AG04450 (cell line): ENCODE data around the gene MYO7B. TPM values are rescaled to one million over a fixed set of nuclear protein-coding genes. Genes with fewer than 3 reads are reported as not detected.

Experiments used
- CTCF ChIA-PET: fragments of 300-600, 350-600 bp; formaldehyde crosslinking; extraction: SDS; loops from one replicate; lab custom pipeline; 2022; ENCODE audit warnings: antibody characterized with exemption, inconsistent platforms; lab: Charles Lee
- POLR2A ChIA-PET: fragments of 350-600 bp; formaldehyde crosslinking; extraction: SDS; loops from one replicate; lab custom pipeline; 2021; ENCODE audit warnings: antibody characterized with exemption, inconsistent platforms; lab: Yijun Ruan, JAX
- DNase-seq: peaks from one replicate; pipeline ENCODE4 v3.0.0-alpha.2; 2011; ENCODE audit warnings: low read depth, low spot score
- H3K27ac ChIP-seq: one replicate; pipeline ENCODE4 v1.5.1; 2012; ENCODE audit warnings: low read depth, low read length, control low read depth
- H3K27me3 ChIP-seq: one replicate; pipeline ENCODE4 v1.6.0; 2012; ENCODE audit warnings: low read length; ENCODE audit not compliant: control insufficient read depth, insufficient read depth
- H3K4me3 ChIP-seq: 2 replicates; pipeline ENCODE4 v1.5.1; 2011; ENCODE audit warnings: mild to moderate bottlenecking, low read depth, low read length, control low read depth
- H3K9me3 ChIP-seq: 2 replicates; pipeline ENCODE4 v1.5.1; 2012; ENCODE audit warnings: low read length; ENCODE audit not compliant: control insufficient read depth, insufficient read depth
- polyA plus RNA-seq: library from polyadenylated mRNA; depleted of rRNA; stranded (reverse); fragments of >200 nt; gene quantifications from 2 replicates; pipeline ENCODE4 v1.2.3, GENCODE V29; 2011
- TF ChIP-seq, protein P1 (sequence below): IDR thresholded peaks from 2 replicates; pipeline ENCODE4 v1.5.1; 2011; ENCODE audit warnings: low read depth, low read length, control low read depth, inconsistent platforms

Gene MYO7B
- polyA plus RNA-seq, 1 experiment: 0.02 TPM

- POLR2A ChIA-PET: no interaction called here
- DNase-seq: no peak
- Histone ChIP-seq H3K27me3 (peaks cover 3% of the 10 kb centered on the region), H3K9me3 (no peaks in the 10 kb centered on the region; the same call in 1 of the 2 replicates), H3K27ac (no peak overlapping the region), H3K4me3 (no peak overlapping the region)
- TF ChIP-seq, protein P1, sequence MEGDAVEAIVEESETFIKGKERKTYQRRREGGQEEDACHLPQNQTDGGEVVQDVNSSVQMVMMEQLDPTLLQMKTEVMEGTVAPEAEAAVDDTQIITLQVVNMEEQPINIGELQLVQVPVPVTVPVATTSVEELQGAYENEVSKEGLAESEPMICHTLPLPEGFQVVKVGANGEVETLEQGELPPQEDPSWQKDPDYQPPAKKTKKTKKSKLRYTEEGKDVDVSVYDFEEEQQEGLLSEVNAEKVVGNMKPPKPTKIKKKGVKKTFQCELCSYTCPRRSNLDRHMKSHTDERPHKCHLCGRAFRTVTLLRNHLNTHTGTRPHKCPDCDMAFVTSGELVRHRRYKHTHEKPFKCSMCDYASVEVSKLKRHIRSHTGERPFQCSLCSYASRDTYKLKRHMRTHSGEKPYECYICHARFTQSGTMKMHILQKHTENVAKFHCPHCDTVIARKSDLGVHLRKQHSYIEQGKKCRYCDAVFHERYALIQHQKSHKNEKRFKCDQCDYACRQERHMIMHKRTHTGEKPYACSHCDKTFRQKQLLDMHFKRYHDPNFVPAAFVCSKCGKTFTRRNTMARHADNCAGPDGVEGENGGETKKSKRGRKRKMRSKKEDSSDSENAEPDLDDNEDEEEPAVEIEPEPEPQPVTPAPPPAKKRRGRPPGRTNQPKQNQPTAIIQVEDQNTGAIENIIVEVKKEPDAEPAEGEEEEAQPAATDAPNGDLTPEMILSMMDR: no peak
- CTCF ChIA-PET: interaction anchor here (2.1 kb wide), 1 partner anchor 10 kb away, joined by 5 read pairs; no protein-coding TSS in a partner anchor
These were observed 124.2 kb downstream of the MYO7B start for GRCh38 chr2:127659408-127660290.

GRCh38 chr2:127660291-127660578, 124.8 kb downstream of the MYO7B start:
- TF ChIP-seq, protein P1: no peak

GRCh38 chr2:127661072-127661649, 125.7 kb downstream of the MYO7B start:
- no peaks in the 10 kb centered on the region; the same call in 1 of the 2 replicates for H3K9me3 ChIP-seq
- DNase-seq: no peak
- ChIA-PET CTCF (interaction anchor here (1.0 to 2.1 kb wide), 2 partner anchors 11 kb away, joined by 4 to 5 read pairs; no protein-coding TSS in a partner anchor), POLR2A (no interaction called here)
- H3K27me3 ChIP-seq: peaks cover 7% of the 10 kb centered on the region
- no peak overlapping the region for H3K4me3 ChIP-seq
- H3K27ac ChIP-seq: no peak overlapping the region
- TF ChIP-seq, protein P1: no peak

More at GRCh38 chr2:127660291-127660578, 124.8 kb downstream of the MYO7B start:
- no peak overlapping the region for H3K4me3 ChIP-seq
- peaks cover 6% of the 10 kb centered on the region for H3K27me3 ChIP-seq
- ChIA-PET CTCF (interaction anchor here (2.1 kb wide), 1 partner anchor 10 kb away, joined by 5 read pairs; no protein-coding TSS in a partner anchor), POLR2A (no interaction called here)
- no peaks in the 10 kb centered on the region; the same call in 1 of the 2 replicates for H3K9me3 ChIP-seq
- no peak for DNase-seq
- H3K27ac ChIP-seq: no peak overlapping the region

GRCh38 chr2:127661949-127662510, 126.5 kb downstream of the MYO7B start:
- Histone ChIP-seq H3K9me3 (no peaks in the 10 kb centered on the region; the same call in 1 of the 2 replicates), H3K27ac (no peak overlapping the region), H3K27me3 (peaks cover 7% of the 10 kb centered on the region), H3K4me3 (no peak overlapping the region)
- DNase-seq: no peak
- POLR2A ChIA-PET: no interaction called here
- TF ChIP-seq, protein P1: no peak
- CTCF ChIA-PET: interaction anchor here (1.0 kb wide), 1 partner anchor 12 kb away, joined by 4 read pairs; no protein-coding TSS in a partner anchor
